ENCODE results near the gene PLA2G2D. TPM values are rescaled to one million over a fixed set of nuclear protein-coding genes. Genes with fewer than 3 reads are reported as not detected.
A peak's percentile ranks its signal among the peaks of the same experiment; 100 is the strongest.

The PLA2G2D gene
- polyA plus RNA-seq, 3 donors, result 0.08 TPM; not detected in 1

GRCh38 chr1:20160034-20160433 lies 40.7 kb upstream of the PLA2G2D start:
- Mint-ChIP-seq H3K27ac (no peak overlapping the region), H3K9me3 (peaks cover 61 to 85% (median 74%) of the 10 kb centered on the region in 7 donors), H3K4me3 (no peak overlapping the region), H3K36me3 (peaks cover 0 to 3% of the 10 kb centered on the region in 2 donors), H3K4me1 (no peaks in the 10 kb centered on the region), H3K27me3 (ENCODE audit: low read depth in 3 of 3) (peaks cover 4 to 6% (median 5%) of the 10 kb centered on the region in 3 donors)
- Histone ChIP-seq H3K9me3 (replicated peaks in 1 of 2; ENCODE audit: control insufficient read depth in 1 of 2, insufficient read depth in 1 of 2, low read length in 2 of 2) (peaks cover 77 to 88% of the 10 kb centered on the region in 2 donors), H3K9ac (ENCODE audit: insufficient read depth, low read length, poor library complexity, severe bottlenecking) (no peak overlapping the region), H3K4me3 (replicated peaks in 1 of 3; ENCODE audit: low read depth in 2 of 3, low read length in 3 of 3) (peak overlapping the region in 1 of 3 experiments; percentile 14), H3K4me2 (replicated peaks; ENCODE audit: extremely low read depth, low read length, poor library complexity, severe bottlenecking) (no peak overlapping the region), H4K20me1 (ENCODE audit: insufficient read depth, low read length) (no peaks in the 10 kb centered on the region), H3K27ac (ENCODE audit: low read depth in 1 of 2, low read length in 2 of 2) (no peak overlapping the region), H3K4me1 (ENCODE audit: control insufficient read depth in 1 of 2, insufficient read depth in 2 of 2, low read length in 2 of 2) (peaks cover 1 to 3% of the 10 kb centered on the region in 2 donors), H3K79me2 (ENCODE audit: insufficient read depth, low read length) (no peaks in the 10 kb centered on the region), H3K27me3 (ENCODE audit: control insufficient read depth in 2 of 2, insufficient read depth in 2 of 2, low read length in 2 of 2) (no peaks in the 10 kb centered on the region), H3K36me3 (replicated peaks in 1 of 2; ENCODE audit: control insufficient read depth in 1 of 2, insufficient read depth in 2 of 2, low read length in 2 of 2) (no peaks in the 10 kb centered on the region), H2AFZ (ENCODE audit: insufficient read depth, low read depth, low read length, poor library complexity, severe bottlenecking) (no peak overlapping the region)
- DNase-seq, result no peak
- intact Hi-C loops (cut with micrococcal nuclease), result no loop called here
- TF ChIP-seq CTCF (IDR thresholded peaks at IDR 0.05), result no peak
- no CpG with 5 or more reads among the region's 1 CpG for WGBS (ENCODE audit: insufficient coverage)

DNA sequence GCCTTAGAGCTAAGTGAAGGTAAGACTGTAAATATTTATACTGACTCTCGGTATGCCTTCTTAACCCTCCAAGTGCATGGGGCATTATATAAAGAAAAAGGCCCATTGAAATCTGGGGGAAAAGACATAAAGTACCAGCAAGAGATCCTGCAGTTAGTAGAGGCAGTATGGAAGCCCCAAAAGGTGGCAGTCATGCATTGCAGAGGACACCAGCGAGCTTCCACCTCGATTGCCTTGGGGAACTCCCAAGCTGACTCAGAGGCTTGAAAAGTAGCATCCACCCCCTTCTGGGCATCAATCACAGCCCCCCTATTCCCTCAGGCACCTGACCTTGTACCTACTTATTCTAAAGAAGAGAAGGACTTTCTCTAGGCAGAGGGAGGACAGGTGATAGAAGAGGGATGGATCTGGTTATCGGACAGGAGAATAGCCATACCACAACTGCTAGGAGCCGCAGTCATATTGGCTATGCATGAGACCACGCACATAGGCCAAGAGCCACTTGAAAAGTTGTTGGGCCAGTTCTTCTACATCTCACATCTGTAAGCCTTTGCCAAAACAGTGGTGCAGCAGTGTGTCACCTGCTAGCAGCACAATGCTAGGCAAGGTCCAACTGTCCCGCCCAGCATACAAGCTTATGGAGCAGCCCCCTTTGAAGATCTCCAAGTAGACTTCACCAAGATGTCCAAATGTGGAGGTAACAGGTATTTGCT lies 39.2 kb upstream of the PLA2G2D start:
- H3K36me3 Mint-ChIP-seq, result peaks cover 0 to 3% of the 10 kb centered on the region in 2 donors
- no peak overlapping the region for H3K9ac ChIP-seq (ENCODE audit: insufficient read depth, low read length, poor library complexity, severe bottlenecking)
- H3K9me3 ChIP-seq (replicated peaks in 1 of 2; ENCODE audit: control insufficient read depth in 1 of 2, insufficient read depth in 1 of 2, low read length in 2 of 2), result peaks cover 68 to 72% of the 10 kb centered on the region in 2 donors
- peaks cover 56 to 72% (median 68%) of the 10 kb centered on the region in 7 donors for H3K9me3 Mint-ChIP-seq
- no peaks in the 10 kb centered on the region for H3K79me2 ChIP-seq (ENCODE audit: insufficient read depth, low read length)
- H3K4me3 ChIP-seq (replicated peaks in 1 of 3; ENCODE audit: low read depth in 2 of 3, low read length in 3 of 3), result no peak overlapping the region
- no peaks in the 10 kb centered on the region for H4K20me1 ChIP-seq (ENCODE audit: insufficient read depth, low read length)
- 93% methylated on average over 4 of the region's 7 CpGs for WGBS (ENCODE audit: insufficient coverage)
- intact Hi-C loops (cut with micrococcal nuclease), result no loop called here
- H3K36me3 ChIP-seq (replicated peaks in 1 of 2; ENCODE audit: control insufficient read depth in 1 of 2, insufficient read depth in 2 of 2, low read length in 2 of 2), result no peaks in the 10 kb centered on the region
- no peak overlapping the region for H3K4me3 Mint-ChIP-seq
- H3K27me3 ChIP-seq (ENCODE audit: control insufficient read depth in 2 of 2, insufficient read depth in 2 of 2, low read length in 2 of 2), result no peaks in the 10 kb centered on the region
- TF ChIP-seq CTCF (IDR thresholded peaks at IDR 0.05), result no peak
- H3K4me1 ChIP-seq (ENCODE audit: control insufficient read depth in 1 of 2, insufficient read depth in 2 of 2, low read length in 2 of 2), result peaks cover 12 to 15% of the 10 kb centered on the region in 2 donors
- DNase-seq, result no peak
- H3K27ac Mint-ChIP-seq, result no peak overlapping the region
- peaks cover 2 to 4% (median 2%) of the 10 kb centered on the region in 3 donors for H3K27me3 Mint-ChIP-seq (ENCODE audit: low read depth in 3 of 3)
- H3K4me1 Mint-ChIP-seq, result peaks cover 12% of the 10 kb centered on the region
- H3K27ac ChIP-seq (ENCODE audit: low read depth in 1 of 2, low read length in 2 of 2), result no peak overlapping the region
- no peak overlapping the region for H2AFZ ChIP-seq (ENCODE audit: insufficient read depth, low read depth, low read length, poor library complexity, severe bottlenecking)
- no peak overlapping the region for H3K4me2 ChIP-seq (replicated peaks; ENCODE audit: extremely low read depth, low read length, poor library complexity, severe bottlenecking)

Measured in CD14-positive monocyte (primary cell).